ENCODE measurements around the gene RNF10. TPM values are rescaled to one million over a fixed set of nuclear protein-coding genes. Genes with fewer than 3 reads are reported as not detected.
A peak's percentile ranks its signal among the peaks of the same experiment; 100 is the strongest.

Gene RNF10
- total and polyA plus RNA-seq, 2 experiments from 2014 or later = 113 to 149 TPM

GRCh38 chr12:120498870-120499515 lies 35.2 kb upstream of the RNF10 start:
- H3K4me2 ChIP-seq = no peak overlapping the region
- DNase-seq (ENCODE audit: low spot score) = peak; percentile 33
- no peak overlapping the region; the same call in 1 of the 2 replicates for H3K27ac Mint-ChIP-seq
- no peak for TF ChIP-seq REST (IDR thresholded peaks at IDR 0.05; ENCODE audit: unreplicated experiment)
- TF ChIP-seq POLR2AphosphoS5 (IDR thresholded peaks at IDR 0.05; ENCODE audit: low read depth) = peak; percentile 45; the same call in 1 of the 2 replicates
- TF ChIP-seq ZNF462 (CRISPR knock-in tag; IDR thresholded peaks at IDR 0.05) = no peak
- TF ChIP-seq CTCF (conservative IDR thresholded peaks at IDR 0.05; ENCODE audit: low read depth in 2 of 2) = peak in 1 of 2 experiments; percentile 26; a peak in 2 of 4 replicates
- H3K4me1 Mint-ChIP-seq = peaks cover 26% of the 10 kb centered on the region
- peak overlapping the region; percentile 67; the same call in 1 of the 2 replicates for H3K27ac ChIP-seq (ENCODE audit: low read depth)
- peaks cover 54% of the 10 kb centered on the region for H3K36me3 Mint-ChIP-seq (ENCODE audit: low read depth)
- no peak overlapping the region for H2AFZ ChIP-seq
- ATAC-seq = no peak
- H3K9me3 Mint-ChIP-seq = peaks cover 2% of the 10 kb centered on the region; the same call in 2 of the 3 replicates
- peaks cover 10% of the 10 kb centered on the region for H3K27me3 Mint-ChIP-seq (ENCODE audit: insufficient read depth, low read depth, poor library complexity)
- peaks cover 26% of the 10 kb centered on the region for H3F3A ChIP-seq (replicated peaks; ENCODE audit: low read depth)
- H3K27me3 ChIP-seq (ENCODE audit: insufficient read depth) = no peaks in the 10 kb centered on the region
- peaks cover 23% of the 10 kb centered on the region for H3K79me2 ChIP-seq (replicated peaks; ENCODE audit: insufficient read depth)
- peaks cover 16% of the 10 kb centered on the region; the same call in 1 of the 2 replicates for H3K4me1 ChIP-seq (ENCODE audit: insufficient read depth)
- no peak overlapping the region for H3K4me3 ChIP-seq
- peak overlapping the region; percentile 97; the same call in 2 of the 3 replicates for H3K4me3 Mint-ChIP-seq
- no peaks in the 10 kb centered on the region for H3K9me2 ChIP-seq (ENCODE audit: insufficient read depth)
- H3K36me3 ChIP-seq (ENCODE audit: insufficient read depth) = peaks cover 21% of the 10 kb centered on the region
- H4K20me1 ChIP-seq (replicated peaks; ENCODE audit: insufficient read depth) = peaks cover 19% of the 10 kb centered on the region
